HG02759 (cell line): ENCODE data around the gene SAMM50.

Experiments used
- ATAC-seq: cut with Tn5 transposase; IDR thresholded peaks from one replicate; pipeline ENCODE4 v1.9.1; 2021; ENCODE audit warnings: mild to moderate bottlenecking, moderate library complexity; ENCODE audit not compliant: unreplicated experiment

SAMM50 gene

GRCh38 chr22:43945632-43946383, 9.4 kb upstream of the SAMM50 start:
- no peak for ATAC-seq

GRCh38 chr22:43946384-43946667, 8.9 kb upstream of the SAMM50 start:
- ATAC-seq = no peak

DNA sequence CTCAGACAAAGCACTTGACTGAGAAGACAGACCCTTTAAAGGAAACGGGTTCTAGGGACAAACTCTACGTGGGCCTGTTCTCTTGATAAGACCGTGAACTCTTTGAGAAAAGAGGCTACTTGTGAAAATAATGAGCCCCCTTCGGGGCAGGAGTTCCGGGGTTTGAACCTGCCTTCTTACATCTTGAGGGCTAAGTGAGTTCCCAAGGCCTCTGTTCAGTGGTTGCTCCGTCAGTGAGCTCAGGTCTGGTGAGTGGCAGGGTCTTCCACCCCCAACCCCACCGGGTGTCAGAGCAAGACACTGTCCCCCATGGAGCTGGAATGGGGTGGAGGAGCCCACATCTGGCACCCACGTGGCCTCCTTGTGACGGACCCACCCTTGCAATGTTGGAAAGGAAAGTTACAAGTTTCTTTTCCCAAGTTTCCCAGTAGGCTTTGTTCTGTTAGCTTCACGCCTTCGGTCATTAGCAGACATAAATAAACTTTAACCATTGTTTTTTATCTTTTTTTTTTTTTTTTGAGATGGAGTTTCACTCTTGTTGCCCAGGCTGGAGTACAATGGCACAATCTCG, 6.3 kb upstream of the SAMM50 start:
- no peak for ATAC-seq

- no peak for ATAC-seq
Measured at GRCh38 chr22:43951391-43951790, 3.9 kb upstream of the SAMM50 start.

GRCh38 chr22:43951966-43952365, 3.3 kb upstream of the SAMM50 start:
- ATAC-seq = no peak

DNA sequence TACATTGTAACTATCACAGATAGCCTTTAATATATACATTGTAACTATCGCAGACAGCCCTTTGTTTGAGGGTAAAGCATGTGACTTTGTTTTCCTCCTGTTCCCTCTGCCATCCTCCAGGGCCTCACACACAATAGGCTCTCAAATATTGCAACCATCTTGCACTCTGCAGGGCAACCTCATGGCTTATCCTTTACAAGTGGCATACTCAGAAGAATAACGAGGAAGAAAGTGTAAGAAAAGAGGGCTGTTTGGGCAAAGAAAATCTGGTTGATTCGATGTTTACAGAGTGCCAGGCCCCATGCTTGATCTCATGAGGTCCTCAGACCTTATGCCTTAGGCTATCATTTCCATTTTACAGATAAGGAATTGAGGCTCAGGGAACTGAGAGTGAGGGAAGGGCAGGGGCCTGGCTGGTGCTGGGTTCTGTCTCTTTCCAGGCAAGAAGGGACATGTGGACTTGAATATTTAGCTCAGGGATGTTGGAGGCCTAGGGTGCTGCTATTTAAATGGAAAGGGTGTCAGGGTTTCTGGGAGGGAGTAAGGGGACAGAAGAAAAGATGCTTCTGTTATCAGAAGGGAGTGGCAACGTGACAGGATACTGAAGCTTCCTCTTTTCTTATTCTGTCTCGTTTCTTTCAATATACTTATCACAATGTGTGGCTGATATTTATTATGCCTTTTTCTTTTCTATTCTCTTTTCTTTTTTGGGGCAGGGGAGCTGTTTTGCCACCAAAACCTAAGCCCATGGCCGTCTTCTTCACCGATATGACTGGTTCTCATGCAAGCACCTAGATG, 1.1 kb upstream of the SAMM50 start:
- no peak for ATAC-seq

DNA sequence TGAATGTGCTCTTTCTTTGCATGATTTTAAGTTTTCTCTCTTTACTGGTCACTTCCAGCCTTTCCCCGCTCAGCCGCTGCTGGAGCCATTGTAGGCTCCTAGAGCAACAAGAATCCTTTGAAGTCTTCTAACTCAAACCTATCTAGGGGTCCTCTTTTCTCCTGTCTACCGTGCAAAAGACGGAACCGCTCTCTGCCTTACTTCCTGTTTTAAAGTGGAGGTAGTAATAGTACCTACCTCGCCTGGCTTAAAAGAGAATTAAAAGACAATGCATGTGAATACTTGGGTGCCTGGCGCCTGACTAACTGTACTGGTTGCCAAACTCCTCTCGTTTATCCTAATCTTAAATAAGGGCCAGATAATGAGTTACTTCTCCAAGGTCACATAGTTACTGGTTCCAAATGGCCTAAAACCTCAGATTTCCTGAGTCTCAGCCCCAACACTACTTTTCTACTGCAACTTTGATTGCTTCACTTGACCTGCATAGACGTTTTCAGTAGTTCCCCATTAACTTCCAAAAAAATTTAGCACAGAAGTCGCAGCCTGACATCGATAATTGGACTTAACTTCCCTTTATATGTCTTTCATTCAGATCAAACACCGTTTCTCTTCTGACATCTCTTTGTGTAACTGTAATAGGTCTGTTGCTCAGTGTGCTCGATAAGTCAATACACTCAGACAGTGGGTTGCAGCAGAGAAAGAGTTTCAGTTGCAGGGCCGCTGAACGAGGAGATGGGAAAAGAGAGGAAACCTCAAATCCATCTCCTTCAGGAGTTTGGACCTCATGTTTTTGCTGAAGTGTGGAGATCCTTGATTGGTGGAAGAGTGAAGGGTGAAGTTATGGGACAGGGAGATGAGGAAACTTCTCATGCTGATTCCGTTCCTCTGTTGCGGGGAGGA, 891 bp downstream of the SAMM50 start:
- no peak for ATAC-seq

- no peak for ATAC-seq
Measured at GRCh38 chr22:43956805-43957463, 1.7 kb downstream of the SAMM50 start.

- ATAC-seq = no peak
Measured at GRCh38 chr22:43957871-43958270, 2.6 kb downstream of the SAMM50 start.

- no peak for ATAC-seq
Measured at GRCh38 chr22:43964314-43964857, 9.1 kb downstream of the SAMM50 start.

- ATAC-seq = no peak
Measured at GRCh38 chr22:43967069-43967468, 11.8 kb downstream of the SAMM50 start.

GRCh38 chr22:43968614-43969013, 13.4 kb downstream of the SAMM50 start:
- ATAC-seq = no peak

DNA sequence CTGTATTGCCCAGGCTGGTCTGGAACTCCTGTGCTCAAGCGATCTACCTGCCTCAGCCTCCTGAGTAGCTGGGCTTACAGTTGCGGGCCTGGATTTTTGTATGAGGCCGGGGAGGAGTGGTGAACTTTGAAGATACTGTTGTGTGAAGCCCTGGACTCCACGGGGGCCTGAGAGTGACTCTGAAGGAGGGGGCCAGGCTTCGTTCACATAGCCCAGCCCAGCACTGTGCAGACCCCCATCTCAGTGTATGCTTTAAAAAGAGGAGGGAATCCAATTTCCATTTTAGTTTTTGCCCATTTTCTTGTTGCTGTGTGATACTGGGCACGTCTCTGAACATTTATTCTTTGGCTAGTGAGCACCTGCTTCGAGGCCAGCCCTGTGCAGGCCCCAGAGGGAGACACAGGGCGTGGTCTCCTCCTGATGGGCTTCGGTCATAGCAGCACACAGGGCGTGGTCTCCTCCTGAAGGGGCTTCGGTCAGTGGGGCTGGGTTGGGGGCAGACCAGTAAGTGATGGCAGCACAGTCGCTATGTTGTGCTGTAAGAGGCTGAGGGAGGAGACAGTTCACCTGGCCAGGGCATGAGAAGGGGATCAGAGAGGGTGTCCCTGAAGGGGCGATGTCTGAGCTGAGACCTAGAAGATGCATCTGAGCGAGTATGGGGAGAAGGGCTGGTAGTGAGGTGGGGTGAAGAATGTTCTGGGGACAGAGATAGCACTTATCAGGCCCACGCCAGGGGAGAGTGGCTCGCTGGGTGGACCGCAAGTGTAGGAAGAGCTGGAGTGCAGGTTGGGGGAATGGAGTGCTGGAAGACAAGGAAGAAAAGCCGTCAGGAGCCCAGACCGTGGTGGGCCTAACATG, 14.0 kb downstream of the SAMM50 start:
- ATAC-seq = no peak

GRCh38 chr22:43969989-43970755, 14.9 kb downstream of the SAMM50 start:
- ATAC-seq = no peak

GRCh38 chr22:43971112-43971511, 15.9 kb downstream of the SAMM50 start:
- ATAC-seq = no peak

DNA sequence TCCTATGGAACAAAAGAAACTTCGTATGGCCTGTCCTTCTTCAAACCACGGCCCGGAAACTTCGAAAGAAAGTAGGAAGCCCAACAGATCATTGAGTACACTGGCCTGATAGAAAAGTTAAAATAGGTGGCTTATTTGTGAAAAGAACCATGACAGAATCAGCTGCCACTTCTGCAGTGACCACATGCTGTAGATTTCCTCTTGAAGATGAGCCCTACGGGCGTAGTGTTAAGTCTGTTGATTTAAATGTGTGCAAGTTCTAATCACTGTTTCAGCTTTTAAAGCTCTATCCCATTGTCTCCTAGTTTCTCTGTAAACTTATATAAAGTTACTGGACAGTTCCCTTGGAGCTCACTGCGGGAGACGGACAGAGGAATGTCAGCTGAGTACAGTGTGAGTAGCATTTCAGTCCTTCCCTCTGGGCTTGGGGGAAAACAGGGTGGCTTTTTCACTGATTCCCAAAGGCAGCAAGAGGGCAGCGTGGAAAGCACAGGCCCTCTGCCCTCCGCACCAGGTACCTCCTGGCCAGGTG, 17.8 kb downstream of the SAMM50 start:
- ATAC-seq = no peak

GRCh38 chr22:43974028-43974545, 18.8 kb downstream of the SAMM50 start:
- no peak for ATAC-seq

DNA sequence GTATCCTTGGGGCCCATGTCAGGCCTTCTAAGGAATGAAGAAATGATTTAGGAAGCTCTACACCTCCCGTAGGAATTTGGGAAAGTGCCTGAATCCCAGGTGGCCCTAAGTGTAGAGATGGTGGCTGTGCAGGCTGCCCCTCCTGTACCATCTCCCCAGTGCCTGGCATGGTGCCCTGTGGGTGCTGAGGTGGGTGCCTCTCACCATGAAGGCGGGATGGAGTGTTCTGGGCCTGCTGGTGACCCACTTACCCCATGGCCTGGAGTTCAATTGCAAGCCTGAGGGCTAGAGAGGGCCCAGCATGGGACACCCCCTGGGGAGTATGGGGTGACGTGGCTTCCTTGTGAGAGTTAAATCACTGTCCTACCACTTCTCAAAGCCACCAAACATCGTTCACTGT, 19.8 kb downstream of the SAMM50 start:
- ATAC-seq = no peak
